PFSK-1 (cell line): ENCODE measurements around the gene TMEM44.

Source experiments
- POLR2AphosphoS5 ChIP-seq: IDR thresholded peaks from 2 replicates; pipeline ENCODE4 v1.6.1; 2012; ENCODE audit warnings: low read depth, mild to moderate bottlenecking, control low read depth, low read length, moderate library complexity
- TAF1 ChIP-seq: IDR thresholded peaks from 2 replicates; pipeline ENCODE4 v1.6.1; 2012; ENCODE audit warnings: low read length, control low read depth, borderline replicate concordance; ENCODE audit not compliant: insufficient read depth

GRCh38 chr3:194548346-194549321, 84.6 kb downstream of the TMEM44 start:
- TF ChIP-seq POLR2AphosphoS5 (no peak), TAF1 (no peak)
